ENCODE results near the gene GLRX3. TPM values are rescaled to one million over a fixed set of nuclear protein-coding genes. Genes with fewer than 3 reads are reported as not detected.

Gene GLRX3
- total and polyA plus RNA-seq, 9 donors, result 25.5 to 62.3 (median 46.1) TPM

- Histone ChIP-seq H3K4me1 (ENCODE audit: insufficient read depth) (peaks cover under 1% of the 10 kb centered on the region), H3K9me3 (no peaks in the 10 kb centered on the region), H3K4me3 (no peak overlapping the region), H3K27me3 (no peaks in the 10 kb centered on the region), H3K36me3 (no peaks in the 10 kb centered on the region), H3K27ac (no peak overlapping the region)
- intact Hi-C loops (cut with DNase I), result loop anchor here in 3 of 4 donors (10.0 kb wide), 4 partner anchors 1119 to 1679 kb away; partner anchors contain the start of gene TCERG1L (in 1 of the 3)
- TF ChIP-seq CTCF (IDR thresholded peaks at IDR 0.05) (no peak), EP300 (IDR thresholded peaks at IDR 0.05) (no peak), POLR2A (IDR thresholded peaks at IDR 0.05) (no peak)
- no peak for DNase-seq
- 71 to 79% (median 74%) methylated on average over 10 of the region's 10 CpGs for WGBS, 3 donors
These were observed 59.6 kb downstream of the GLRX3 start for GRCh38 chr10:130195746-130196294.

DNA sequence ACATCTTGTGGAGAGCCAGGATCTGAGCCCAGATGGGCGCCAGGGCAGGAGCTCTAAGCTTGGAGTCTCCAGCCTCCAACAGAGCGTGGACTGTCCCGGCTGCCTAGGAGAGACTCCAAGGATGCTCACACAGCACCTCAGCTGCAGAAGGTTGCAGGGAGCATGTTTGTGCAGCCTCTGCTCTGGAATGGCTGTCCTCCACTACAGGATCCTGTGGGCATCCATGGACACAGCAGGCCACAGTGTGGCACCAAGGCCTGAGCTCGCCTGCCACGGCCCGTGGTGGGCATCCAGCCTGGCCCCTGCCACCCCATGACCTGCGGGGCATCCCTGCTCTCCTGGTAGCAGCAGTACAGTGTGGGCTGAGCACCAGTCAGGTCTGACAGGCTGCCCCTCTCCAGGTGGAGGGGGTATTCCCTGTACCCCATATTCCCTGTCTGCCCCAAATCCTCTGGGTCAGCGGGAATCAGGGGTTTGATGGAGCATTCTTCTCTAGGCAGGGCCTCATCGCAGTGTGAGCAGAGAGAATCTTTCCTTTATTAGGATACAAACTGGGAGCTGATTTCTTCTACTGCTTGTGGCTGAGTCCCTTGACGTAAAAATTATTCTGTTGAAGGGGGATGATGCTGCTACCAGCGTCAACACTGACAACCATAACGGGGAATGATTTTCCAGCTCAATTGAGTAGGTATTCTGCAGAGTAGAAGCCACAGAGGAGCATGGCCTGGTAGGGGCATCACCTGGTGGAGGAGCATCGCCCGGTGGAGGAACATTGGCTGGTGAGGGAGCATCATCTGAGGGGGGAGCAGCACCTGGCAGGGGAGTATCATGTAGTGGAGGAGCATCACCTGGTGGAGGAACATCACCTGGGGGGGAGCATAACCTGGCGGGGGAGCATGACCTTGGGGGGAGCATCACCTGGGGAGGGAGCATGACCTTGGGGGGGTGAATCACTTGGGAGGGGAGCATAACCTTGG, 60.6 kb downstream of the GLRX3 start:
- Histone ChIP-seq H3K4me1 (ENCODE audit: insufficient read depth) (no peaks in the 10 kb centered on the region), H3K9me3 (no peaks in the 10 kb centered on the region), H3K27me3 (no peaks in the 10 kb centered on the region), H3K36me3 (no peaks in the 10 kb centered on the region), H3K27ac (no peak overlapping the region), H3K4me3 (no peak overlapping the region)
- no peak for DNase-seq
- intact Hi-C loops (cut with DNase I), result loop anchor here in 3 of 4 donors (10.0 kb wide), 4 partner anchors 1118 to 1678 kb away; partner anchors contain the start of gene TCERG1L (in 1 of the 3)
- TF ChIP-seq CTCF (IDR thresholded peaks at IDR 0.05), result no peak
- 87 to 92% (median 87%) methylated on average over 14 to 15 of the region's 15 CpGs for WGBS, 3 donors

- no peaks in the 10 kb centered on the region for H3K4me1 ChIP-seq (ENCODE audit: insufficient read depth)
- 76 to 78% (median 78%) methylated on average over 6 of the region's 6 CpGs for WGBS, 3 donors
- no peak for DNase-seq
- no peaks in the 10 kb centered on the region for H3K36me3 ChIP-seq
- H3K4me3 ChIP-seq, result no peak overlapping the region
- no peaks in the 10 kb centered on the region for H3K9me3 ChIP-seq
- TF ChIP-seq POLR2A (IDR thresholded peaks at IDR 0.05) (no peak), EP300 (IDR thresholded peaks at IDR 0.05) (no peak), CTCF (IDR thresholded peaks at IDR 0.05) (no peak)
- no peaks in the 10 kb centered on the region for H3K27me3 ChIP-seq
- intact Hi-C loops (cut with DNase I), result loop anchor here in 3 of 4 donors (10.0 kb wide), 4 partner anchors 1116 to 1676 kb away; partner anchors contain the start of gene TCERG1L (in 1 of the 3)
- no peak overlapping the region for H3K27ac ChIP-seq
These were observed 62.5 kb downstream of the GLRX3 start for GRCh38 chr10:130198651-130199050.

DNA sequence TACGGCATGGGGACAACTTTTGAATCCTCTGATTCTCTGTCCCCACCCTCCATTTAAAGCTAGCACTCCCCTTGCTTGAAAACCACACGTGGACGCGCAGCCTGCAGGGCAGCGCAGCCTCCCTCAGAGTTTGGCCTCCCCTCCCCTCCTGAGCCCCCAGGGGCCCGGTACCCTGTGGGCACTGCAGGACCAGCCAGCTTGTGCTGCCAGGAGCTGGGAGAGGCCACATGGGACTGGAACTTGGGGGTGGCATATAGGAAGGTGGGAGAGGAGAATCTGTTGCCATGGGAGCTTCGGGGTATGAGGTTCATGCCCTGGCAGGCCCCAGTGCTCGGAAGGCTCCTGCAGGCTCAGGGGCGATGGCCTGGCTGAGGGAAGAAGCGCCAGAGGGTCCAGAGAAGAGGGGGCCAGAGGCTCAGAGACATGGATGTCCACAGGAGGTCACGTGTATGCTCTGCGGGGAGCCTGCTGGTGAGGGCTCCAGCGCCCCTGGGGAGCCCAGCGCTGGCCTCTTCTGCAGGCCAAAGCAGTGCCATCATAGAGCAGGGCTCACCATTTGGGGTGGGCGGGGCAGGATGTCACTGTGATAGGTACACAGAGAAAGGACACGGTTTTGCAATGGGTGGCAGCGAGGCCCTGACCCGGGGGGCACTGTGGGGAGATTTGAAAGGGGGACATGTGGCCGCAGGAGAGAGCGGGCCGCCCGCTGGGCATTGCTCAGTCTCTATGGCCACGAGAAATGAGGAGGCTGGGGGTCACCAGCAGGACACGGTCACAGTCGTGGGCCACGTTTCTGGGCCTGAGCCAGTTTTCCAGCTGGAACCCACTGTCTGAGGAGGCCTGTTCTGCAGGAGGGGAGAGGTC, 64.2 kb downstream of the GLRX3 start:
- H3K4me3 ChIP-seq, result no peak overlapping the region
- H3K9me3 ChIP-seq, result no peaks in the 10 kb centered on the region
- no peaks in the 10 kb centered on the region for H3K36me3 ChIP-seq
- no peak overlapping the region for H3K27ac ChIP-seq
- 67 to 77% (median 75%) methylated on average over 26 of the region's 26 CpGs for WGBS, 3 donors
- no peaks in the 10 kb centered on the region for H3K27me3 ChIP-seq
- intact Hi-C loops (cut with DNase I), result no loop called here
- no peak for TF ChIP-seq POLR2A (IDR thresholded peaks at IDR 0.05)
- no peak for TF ChIP-seq EP300 (IDR thresholded peaks at IDR 0.05)
- TF ChIP-seq CTCF (IDR thresholded peaks at IDR 0.05), result no peak
- H3K4me1 ChIP-seq (ENCODE audit: insufficient read depth), result no peaks in the 10 kb centered on the region
- DNase-seq, result no peak
